ENCODE results near the gene RAB37. TPM values are rescaled to one million over a fixed set of nuclear protein-coding genes. Genes with fewer than 3 reads are reported as not detected.
A peak's percentile ranks its signal among the peaks of the same experiment; 100 is the strongest.

Gene RAB37
- total and polyA plus RNA-seq, 9 of the 15 experiments (the other 6 are each of a cell fraction or from before 2014, with no cell fraction given) = 0.03 to 0.27 (median 0.11) TPM; not detected in 4

DNA sequence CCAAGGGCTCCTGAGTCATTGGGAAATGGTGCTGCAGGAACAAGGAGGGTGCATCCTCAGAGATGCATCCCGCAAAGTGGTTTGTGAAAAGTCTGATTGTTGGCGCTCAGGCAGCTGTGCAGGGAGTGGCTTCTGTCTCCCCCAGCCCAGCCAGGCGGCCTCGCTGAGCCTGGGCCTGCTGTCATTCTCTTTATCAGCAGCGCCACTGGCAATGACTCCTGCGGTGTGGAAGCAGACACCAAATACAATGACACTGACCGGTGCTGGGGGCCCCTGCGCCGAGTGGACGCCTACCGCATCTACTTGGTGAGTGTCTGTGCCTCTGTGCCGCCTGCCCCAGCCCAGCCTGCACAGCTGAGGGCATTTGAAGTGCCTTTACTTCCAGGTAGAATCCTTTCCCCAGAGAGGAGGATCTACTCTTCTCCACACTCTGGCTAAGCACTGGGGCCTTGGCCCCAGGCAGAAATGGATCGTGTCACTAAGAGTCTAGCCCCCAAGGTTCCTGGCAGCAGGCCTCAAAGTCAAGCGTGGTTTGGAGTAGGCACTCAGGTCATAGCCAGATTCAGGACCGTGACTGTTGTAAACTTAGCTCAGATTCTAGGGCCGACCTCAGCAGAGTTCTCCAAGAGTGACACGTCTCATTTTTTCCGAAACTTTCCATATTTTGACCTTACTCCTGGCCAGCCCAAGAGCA lies 58.4 kb downstream of the RAB37 start:
- Histone ChIP-seq H2AFZ (ENCODE audit: low read depth, low read length) (no peak overlapping the region), H3K27me3 (ENCODE audit: control insufficient read depth in 2 of 2, insufficient read depth in 2 of 2, low read length in 2 of 2) (no peaks in the 10 kb centered on the region), H3K36me3 (ENCODE audit: control insufficient read depth, insufficient read depth, low read length) (peaks cover 37% of the 10 kb centered on the region; the same call in 1 of the 3 replicates), H3K4me3 (no peak overlapping the region), H3K4me2 (ENCODE audit: insufficient read depth, low read length) (no peak overlapping the region), H3K9me1 (ENCODE audit: control insufficient read depth, insufficient read depth, low read length) (no peaks in the 10 kb centered on the region), H3K27ac (ENCODE audit: extremely low read depth, low read depth, low read length) (no peak overlapping the region), H3K4me1 (replicated peaks in 1 of 2; ENCODE audit: control insufficient read depth in 2 of 2, insufficient read depth in 2 of 2, low read length in 2 of 2) (peaks cover 0 to 5% of the 10 kb centered on the region in 2 experiments; a peak in 1 of 5 replicates), H3K9me3 (replicated peaks; ENCODE audit: control insufficient read depth, insufficient read depth, low read depth, low read length) (no peaks in the 10 kb centered on the region), H3K79me2 (ENCODE audit: control insufficient read depth, insufficient read depth, low read length) (no peaks in the 10 kb centered on the region), H4K20me1 (replicated peaks; ENCODE audit: control insufficient read depth, insufficient read depth, low read length) (0 out of 2 replicates have a peak, but pooled peaks cover 9% of the 10 kb centered on the region), H3K9ac (ENCODE audit: insufficient read depth in 1 of 2, low read depth in 2 of 2, low read length in 2 of 2) (no peak overlapping the region; a peak in 1 of 4 replicates)
- intact Hi-C loops (cut with micrococcal nuclease) (no loop called here), in situ Hi-C loops (cut with MboI) (no loop called here)
- TF ChIP-seq XRCC3 (IDR thresholded peaks at IDR 0.05) = no peak
- no peak for TF ChIP-seq MAFF (IDR thresholded peaks at IDR 0.05; ENCODE audit: low read length)
- TF ChIP-seq, protein P1, sequence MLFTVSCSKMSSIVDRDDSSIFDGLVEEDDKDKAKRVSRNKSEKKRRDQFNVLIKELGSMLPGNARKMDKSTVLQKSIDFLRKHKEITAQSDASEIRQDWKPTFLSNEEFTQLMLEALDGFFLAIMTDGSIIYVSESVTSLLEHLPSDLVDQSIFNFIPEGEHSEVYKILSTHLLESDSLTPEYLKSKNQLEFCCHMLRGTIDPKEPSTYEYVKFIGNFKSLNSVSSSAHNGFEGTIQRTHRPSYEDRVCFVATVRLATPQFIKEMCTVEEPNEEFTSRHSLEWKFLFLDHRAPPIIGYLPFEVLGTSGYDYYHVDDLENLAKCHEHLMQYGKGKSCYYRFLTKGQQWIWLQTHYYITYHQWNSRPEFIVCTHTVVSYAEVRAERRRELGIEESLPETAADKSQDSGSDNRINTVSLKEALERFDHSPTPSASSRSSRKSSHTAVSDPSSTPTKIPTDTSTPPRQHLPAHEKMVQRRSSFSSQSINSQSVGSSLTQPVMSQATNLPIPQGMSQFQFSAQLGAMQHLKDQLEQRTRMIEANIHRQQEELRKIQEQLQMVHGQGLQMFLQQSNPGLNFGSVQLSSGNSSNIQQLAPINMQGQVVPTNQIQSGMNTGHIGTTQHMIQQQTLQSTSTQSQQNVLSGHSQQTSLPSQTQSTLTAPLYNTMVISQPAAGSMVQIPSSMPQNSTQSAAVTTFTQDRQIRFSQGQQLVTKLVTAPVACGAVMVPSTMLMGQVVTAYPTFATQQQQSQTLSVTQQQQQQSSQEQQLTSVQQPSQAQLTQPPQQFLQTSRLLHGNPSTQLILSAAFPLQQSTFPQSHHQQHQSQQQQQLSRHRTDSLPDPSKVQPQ (CRISPR knock-in tag; IDR thresholded peaks at IDR 0.05; ENCODE audit: borderline replicate concordance) = no peak
- no peak for TF ChIP-seq SNIP1 (IDR thresholded peaks at IDR 0.05; ENCODE audit: low read depth)
- TF ChIP-seq, protein P2, sequence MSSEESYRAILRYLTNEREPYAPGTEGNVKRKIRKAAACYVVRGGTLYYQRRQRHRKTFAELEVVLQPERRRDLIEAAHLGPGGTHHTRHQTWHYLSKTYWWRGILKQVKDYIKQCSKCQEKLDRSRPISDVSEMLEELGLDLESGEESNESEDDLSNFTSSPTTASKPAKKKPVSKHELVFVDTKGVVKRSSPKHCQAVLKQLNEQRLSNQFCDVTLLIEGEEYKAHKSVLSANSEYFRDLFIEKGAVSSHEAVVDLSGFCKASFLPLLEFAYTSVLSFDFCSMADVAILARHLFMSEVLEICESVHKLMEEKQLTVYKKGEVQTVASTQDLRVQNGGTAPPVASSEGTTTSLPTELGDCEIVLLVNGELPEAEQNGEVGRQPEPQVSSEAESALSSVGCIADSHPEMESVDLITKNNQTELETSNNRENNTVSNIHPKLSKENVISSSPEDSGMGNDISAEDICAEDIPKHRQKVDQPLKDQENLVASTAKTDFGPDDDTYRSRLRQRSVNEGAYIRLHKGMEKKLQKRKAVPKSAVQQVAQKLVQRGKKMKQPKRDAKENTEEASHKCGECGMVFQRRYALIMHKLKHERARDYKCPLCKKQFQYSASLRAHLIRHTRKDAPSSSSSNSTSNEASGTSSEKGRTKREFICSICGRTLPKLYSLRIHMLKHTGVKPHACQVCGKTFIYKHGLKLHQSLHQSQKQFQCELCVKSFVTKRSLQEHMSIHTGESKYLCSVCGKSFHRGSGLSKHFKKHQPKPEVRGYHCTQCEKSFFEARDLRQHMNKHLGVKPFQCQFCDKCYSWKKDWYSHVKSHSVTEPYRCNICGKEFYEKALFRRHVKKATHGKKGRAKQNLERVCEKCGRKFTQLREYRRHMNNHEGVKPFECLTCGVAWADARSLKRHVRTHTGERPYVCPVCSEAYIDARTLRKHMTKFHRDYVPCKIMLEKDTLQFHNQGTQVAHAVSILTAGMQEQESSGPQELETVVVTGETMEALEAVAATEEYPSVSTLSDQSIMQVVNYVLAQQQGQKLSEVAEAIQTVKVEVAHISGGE (CRISPR knock-in tag; IDR thresholded peaks at IDR 0.05) = no peak
- TF ChIP-seq, protein P3, sequence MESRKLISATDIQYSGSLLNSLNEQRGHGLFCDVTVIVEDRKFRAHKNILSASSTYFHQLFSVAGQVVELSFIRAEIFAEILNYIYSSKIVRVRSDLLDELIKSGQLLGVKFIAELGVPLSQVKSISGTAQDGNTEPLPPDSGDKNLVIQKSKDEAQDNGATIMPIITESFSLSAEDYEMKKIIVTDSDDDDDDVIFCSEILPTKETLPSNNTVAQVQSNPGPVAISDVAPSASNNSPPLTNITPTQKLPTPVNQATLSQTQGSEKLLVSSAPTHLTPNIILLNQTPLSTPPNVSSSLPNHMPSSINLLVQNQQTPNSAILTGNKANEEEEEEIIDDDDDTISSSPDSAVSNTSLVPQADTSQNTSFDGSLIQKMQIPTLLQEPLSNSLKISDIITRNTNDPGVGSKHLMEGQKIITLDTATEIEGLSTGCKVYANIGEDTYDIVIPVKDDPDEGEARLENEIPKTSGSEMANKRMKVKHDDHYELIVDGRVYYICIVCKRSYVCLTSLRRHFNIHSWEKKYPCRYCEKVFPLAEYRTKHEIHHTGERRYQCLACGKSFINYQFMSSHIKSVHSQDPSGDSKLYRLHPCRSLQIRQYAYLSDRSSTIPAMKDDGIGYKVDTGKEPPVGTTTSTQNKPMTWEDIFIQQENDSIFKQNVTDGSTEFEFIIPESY (CRISPR knock-in tag; IDR thresholded peaks at IDR 0.05) = peak; percentile 64; the same call in 1 of the 2 replicates
- CTCF ChIA-PET (ENCODE audit: low intra/inter-chr PET ratio) = interaction anchor here (5.8 kb wide), 1 partner anchor 164 kb away, joined by 70 read pairs; no protein-coding TSS in a partner anchor
- WGBS (ENCODE audit: insufficient coverage, low coverage, missing lambda C conversion rate) = 72% methylated on average over 18 of the region's 18 CpGs
- POLR2A ChIA-PET = interaction anchor here (0.6 to 1.1 kb wide), 3 partner anchors 9 to 565 kb away, joined by 3 read pairs; no protein-coding TSS in a partner anchor
- ATAC-seq = no peak
- FAIRE-seq = no peak
- no peak for DNase-seq (ENCODE audit: extremely low read depth in 1 of 4, low spot score in 3 of 4)
- no TSS peak for BruUV-seq (replicated peaks)

Measured in K562 (cell line).